Stimulated activated CD4-positive, alpha-beta T cell treated with anti-CD3 and anti-CD28 coated beads, TNF-alpha, amount 100 ng/mL, for 1 hour (primary cell): ENCODE measurements around the gene COMMD3.
"Not testable (repeated sequence)": the region's sequence is repeated elsewhere in the genome, so short reads cannot be mapped to it uniquely, and the experiment has no call there.

ENCODE experiments used
- DNase-seq, 3 donors: peaks; one replicate each; pipeline ENCODE4 v3.0.0-alpha.2; 2020; ENCODE audit warnings: low read depth in 3 of 3, low spot score in 1 of 3

The COMMD3 gene

GRCh38 chr10:22338185-22338900, 22.2 kb downstream of the COMMD3 start:
- no peak for DNase-seq

- DNase-seq = no peak
These were observed 22.7 kb downstream of the COMMD3 start for GRCh38 chr10:22338931-22339330.

- DNase-seq = no peak
These were observed 23.7 kb downstream of the COMMD3 start for GRCh38 chr10:22339761-22340328.

GRCh38 chr10:22340329-22341189, 24.4 kb downstream of the COMMD3 start:
- peak in 1 of 3 donors; percentile 39 for DNase-seq

GRCh38 chr10:22341190-22341925, 25.2 kb downstream of the COMMD3 start:
- no peak for DNase-seq

GRCh38 chr10:22341926-22342196, 25.7 kb downstream of the COMMD3 start:
- DNase-seq = no peak

GRCh38 chr10:22342421-22342820, 26.2 kb downstream of the COMMD3 start:
- no peak for DNase-seq

GRCh38 chr10:22343731-22344130, 27.5 kb downstream of the COMMD3 start:
- no peak for DNase-seq

- no peak for DNase-seq
These were observed 28.1 kb downstream of the COMMD3 start for GRCh38 chr10:22344249-22344648.

DNA sequence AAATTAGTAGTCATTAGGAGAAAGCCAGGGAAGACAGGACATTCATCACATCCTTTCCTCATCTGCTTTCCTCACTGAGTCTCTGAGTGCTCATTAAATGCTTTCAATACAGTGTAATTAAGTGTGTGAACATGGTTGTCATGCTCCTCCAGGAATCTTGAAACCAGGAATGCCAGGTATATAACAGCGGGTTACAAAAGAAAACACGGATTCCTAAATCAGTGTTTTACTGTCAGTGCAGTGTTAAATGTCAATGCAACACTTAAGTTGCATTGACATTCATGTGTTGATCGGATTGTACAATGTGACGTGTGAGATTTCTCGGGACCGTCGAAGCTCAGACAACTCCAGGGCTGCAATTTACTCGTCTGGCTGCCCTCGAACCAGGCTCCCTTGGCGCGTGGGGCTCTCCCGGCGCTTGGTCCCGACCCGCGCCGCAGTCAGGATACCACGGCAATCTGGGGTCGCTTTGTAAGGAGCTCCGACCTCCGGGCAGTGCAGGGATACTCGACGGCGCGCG, 28.7 kb downstream of the COMMD3 start:
- no peak for DNase-seq

DNA sequence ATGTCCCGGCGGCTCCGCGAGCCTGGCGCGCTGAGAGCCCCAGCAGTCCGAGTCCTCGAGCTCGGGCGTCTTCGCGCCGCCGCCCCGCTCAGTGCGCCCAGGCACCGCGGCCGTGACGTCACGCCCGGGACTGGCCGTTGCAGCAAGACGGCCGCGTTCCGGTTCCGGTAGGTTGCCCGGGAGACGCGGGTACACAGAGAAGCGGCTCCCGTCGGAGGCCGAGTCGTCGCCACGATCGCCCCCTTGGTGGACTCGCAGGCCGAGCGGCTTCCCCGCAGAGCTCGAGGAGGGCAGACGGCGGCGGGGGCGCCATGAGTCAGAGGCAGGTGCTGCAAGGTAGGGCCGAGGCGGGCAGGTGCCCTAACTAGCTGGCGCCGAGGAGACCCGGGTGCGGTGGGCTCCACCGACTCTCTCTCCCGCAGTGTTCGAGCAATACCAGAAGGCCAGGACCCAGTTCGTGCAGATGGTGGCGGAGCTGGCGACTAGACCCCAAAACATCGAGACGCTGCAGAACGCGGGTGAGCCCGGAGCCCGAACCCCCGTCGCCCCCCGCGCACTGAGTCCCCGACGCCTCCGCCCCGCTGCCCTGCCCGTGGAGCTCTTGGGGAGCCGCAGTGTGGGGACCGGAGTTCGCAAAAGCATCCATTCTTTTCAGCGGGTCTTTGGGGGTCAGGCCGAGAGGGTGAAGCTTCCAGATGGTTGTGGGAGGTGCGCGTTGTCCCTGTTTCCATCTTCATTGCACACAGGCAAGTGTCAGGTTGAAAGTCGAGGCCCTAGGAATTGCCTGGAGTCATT, 29.3 kb downstream of the COMMD3 start, which contains the start of gene SPAG6:
TSS of gene SPAG6 (plus strand) at position 196 of the 795 bp plus-strand sequence. CDS start at position 312, 116 bp downstream.
- DNase-seq = no peak

- no peak for DNase-seq
These were observed 30.0 kb downstream of the COMMD3 start for GRCh38 chr10:22346096-22346661.

- DNase-seq = no peak
These were observed 33.6 kb downstream of the COMMD3 start for GRCh38 chr10:22349755-22350154.

DNA sequence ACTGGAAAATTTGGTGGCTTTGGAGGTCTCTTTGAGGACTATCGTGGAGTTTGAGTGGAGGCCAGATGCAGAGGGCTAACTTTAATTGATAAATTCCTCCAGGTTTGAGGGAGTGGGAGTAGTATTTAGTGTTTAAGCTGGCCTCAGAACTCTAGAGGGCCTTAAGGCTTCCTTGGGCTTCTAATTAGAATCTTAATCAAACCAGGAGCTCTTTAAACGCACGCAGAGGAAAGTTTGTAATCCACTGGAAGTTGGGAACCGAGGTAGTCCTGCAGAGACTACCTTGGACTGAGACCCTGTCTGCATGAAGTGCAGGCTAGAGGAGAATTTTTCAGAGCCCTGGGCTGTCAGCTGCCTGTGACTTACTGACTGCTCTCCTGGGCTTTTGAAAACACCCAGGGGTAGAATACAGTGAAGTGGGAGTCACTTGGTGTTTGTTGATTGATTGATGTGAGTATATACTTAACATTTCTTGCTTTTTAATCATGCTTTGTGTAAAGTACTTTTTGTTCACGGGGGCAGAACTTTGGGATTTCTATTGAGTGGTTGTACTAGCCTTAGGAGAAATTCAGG, 35.0 kb downstream of the COMMD3 start:
- DNase-seq = no peak

DNA sequence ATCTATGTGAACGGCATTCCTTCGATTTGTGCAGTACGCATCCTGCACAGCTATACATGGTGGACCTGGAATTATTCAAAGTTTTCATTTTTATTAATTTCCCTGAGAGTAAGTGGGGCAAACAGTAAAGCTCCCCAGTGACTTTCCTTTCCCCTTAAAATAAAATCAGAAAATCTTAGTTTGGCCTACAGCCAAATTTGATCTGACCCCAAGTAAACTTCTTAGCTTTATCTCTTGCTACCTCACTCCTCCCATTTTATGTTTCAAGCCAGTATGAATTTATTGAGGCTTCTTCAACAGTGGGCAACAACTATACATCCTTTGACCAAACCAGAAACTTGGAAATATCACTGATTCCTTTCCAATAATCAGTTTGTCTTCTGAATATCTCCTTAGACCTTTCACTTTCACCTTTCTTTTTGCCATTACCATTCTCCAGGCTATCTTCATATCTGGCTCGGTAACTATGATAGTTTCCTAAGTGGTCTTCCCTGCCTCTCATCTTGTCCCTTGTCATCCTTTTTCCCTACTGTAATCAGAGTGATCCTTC, 40.2 kb downstream of the COMMD3 start:
- no peak for DNase-seq

DNA sequence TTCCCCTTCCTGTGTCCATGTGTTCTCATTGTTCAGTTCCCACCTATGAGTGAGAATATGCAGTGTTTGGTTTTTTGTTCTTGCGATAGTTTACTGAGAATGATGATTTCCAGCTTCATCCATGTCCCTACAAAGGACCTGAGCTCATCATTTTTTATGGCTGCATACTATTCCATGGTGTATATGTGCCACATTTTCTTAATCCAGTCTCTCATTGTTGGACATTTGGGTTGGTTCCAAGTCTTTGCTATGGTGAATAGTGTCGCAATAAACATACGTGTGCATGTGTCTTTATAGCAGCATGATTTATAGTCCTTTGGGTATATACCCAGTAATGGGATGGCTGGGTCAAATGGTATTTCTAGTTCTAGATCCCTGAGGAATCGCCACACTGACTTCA, 41.6 kb downstream of the COMMD3 start:
- DNase-seq = not testable (repeated sequence)

- DNase-seq = no peak
These were observed 47.1 kb downstream of the COMMD3 start for GRCh38 chr10:22363305-22363704.

- no peak for DNase-seq
These were observed 48.4 kb downstream of the COMMD3 start for GRCh38 chr10:22364407-22365140.

- DNase-seq = no peak
These were observed 49.0 kb downstream of the COMMD3 start for GRCh38 chr10:22365233-22365632.
